Middle frontal gyrus (tissue), 1 donor: Measurements from ENCODE around the gene TMEM117.
A peak's percentile ranks its signal among the peaks of the same experiment; 100 is the strongest.

ENCODE experiments used
- DNase-seq: peaks from one replicate; pipeline ENCODE4 v3.0.0-alpha.2; 2015; ENCODE audit warnings: low spot score; ENCODE audit errors: extremely low spot score

The TMEM117 gene

DNA sequence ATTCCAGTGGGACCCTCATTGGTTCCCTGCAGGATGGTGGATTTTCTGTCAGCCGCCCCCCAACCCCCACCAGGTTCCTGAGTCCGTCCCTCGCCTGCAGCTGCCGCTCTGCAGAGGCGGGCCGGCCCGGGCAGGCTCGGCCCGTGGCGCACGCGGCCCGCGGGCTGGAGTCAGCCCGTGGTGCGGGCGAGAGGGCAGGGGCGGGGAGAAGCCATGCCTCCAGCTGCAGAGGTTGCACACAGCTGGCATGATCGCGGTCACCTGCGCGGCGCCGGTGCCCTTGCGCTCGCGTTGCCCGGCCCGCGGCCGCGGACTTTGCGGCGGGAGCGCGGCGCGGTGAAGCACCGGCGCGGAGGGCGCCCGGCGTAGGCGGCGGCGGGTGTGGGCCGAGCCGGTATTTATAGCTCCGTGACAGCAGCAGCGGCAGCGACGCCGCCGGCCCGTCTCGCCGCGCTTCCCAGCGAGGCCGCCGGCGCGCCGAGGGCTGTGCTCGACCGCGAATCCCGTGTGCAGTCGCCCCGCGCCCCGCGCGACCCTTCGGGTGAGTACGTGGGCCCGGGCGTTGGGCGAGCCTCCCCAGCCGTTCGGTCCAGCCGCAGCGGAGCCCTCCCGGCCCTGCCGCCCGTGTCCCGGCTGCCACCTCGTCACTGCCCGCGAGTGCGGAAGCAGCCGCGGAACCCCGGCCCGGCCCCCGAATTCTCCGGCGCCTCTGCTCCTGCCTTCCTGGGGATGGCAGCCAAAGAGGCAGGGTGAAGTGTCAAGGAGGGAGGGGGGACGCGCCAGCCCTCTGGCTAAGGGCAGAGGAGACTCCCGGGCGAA, at the start of gene TMEM117:
Gene TMEM117, plus strand, starts transcription at position 426 of the 819 bp plus-strand sequence.
- no peak for DNase-seq

DNA sequence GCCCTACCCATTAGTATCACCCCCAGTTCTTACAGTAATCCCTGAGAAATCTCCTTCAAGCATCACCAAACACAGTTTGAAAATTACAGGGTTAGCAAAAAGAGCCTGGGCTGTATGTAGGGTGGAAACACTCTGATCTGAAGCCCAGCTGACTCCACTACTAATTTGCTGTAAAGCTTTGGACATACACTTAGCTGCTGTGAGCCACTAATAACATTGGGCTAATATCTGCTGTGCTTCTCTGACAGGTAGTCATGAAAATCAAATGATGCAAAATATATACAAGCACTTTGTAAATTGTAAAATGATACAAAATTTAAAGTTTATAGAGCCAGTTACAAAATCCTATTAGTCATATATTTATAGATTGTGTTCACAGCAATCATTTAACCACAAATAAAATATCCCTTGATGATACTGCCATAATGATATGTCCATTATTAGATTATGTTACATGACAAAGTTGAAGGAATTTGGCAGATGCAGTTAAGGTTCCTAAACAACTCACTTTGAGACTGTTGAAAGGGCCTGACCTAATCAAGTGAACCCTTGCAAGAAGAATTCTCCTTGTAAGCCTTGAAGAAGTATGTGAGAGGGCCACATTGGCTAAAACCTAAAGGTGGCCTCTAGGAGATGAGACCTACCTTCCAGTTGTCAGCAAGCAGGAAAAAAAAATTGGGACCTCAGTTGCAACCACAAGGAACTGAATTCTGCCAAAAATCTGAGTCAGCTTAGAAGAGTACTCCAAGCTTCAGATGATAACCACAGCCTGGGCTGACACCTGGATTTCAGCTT, 48.8 kb upstream of the TMEM117 start:
- no peak for DNase-seq

DNA sequence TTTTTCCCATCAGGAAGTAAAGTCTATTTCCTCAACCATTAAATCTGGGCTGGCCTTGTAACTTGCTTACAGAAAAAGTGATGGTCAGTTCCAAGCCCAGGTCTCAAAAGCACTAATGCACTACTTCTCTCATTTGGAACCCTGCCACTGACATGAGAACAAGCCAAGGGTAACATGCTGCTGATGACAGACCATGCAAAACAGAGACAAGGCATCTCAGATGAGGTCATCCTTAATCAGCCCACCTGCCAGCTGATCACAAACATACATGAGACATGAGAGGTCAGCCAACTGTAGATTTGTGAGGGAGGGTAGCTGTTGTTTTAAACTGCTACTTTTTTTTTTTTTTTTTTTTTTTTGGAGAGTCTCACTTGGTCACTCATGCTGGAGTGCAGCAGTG, 45.9 kb upstream of the TMEM117 start:
- no peak for DNase-seq

DNA sequence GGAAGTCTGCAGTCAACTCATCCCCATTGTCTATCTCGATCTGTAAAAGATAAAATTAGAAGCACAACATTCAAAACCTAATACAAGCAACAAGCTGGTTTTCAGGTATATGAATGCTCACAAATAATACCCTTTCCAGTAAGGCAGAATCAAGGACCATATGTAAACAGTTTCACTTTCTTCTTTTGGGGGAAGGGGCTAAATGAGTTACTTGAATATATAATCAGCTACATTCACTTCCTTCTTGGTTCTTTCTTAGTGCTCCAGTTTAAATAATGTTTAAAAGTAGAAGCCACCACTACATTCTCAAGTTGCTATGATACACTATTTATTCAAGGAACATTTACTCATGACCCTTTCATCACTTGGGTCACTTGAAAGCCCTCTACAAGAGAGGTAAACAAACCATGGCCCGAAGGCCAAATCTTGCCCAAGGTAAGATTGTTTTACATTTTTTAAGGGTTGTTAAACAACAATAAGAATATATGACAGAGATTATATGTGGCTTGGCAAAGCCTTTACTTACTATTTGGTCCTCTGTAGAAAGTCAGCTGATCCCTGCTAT, 40.1 kb upstream of the TMEM117 start:
- DNase-seq: no peak

DNA sequence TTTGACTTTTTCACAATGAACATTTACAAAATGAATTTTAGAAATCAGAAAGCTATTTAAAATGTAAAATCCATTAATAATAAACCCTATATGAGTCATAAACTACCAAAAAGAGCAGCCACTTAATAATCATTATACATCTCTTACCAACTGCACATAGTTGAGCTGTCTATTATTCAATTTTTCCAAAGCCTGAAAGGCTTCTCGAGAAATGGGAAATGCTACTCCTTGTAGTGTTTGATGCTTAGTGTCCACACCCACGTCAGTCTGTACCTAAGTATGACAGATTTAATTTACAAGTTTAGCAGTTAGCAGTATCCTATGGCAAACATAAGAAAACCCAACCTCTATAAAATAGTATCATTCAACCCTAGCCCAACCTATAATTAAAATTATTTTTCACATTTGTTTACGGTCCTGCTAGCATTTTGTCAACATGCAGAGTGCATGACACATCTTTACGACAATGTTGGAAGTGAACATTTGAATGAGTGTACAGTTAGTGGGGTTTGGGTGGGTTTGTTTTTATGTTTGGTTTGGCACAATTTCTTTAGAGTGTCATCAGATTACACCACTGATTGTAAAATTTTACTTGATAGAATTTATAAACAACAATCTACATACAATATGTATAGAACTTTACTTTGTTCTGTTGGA, 38.2 kb upstream of the TMEM117 start:
- no peak for DNase-seq

DNA sequence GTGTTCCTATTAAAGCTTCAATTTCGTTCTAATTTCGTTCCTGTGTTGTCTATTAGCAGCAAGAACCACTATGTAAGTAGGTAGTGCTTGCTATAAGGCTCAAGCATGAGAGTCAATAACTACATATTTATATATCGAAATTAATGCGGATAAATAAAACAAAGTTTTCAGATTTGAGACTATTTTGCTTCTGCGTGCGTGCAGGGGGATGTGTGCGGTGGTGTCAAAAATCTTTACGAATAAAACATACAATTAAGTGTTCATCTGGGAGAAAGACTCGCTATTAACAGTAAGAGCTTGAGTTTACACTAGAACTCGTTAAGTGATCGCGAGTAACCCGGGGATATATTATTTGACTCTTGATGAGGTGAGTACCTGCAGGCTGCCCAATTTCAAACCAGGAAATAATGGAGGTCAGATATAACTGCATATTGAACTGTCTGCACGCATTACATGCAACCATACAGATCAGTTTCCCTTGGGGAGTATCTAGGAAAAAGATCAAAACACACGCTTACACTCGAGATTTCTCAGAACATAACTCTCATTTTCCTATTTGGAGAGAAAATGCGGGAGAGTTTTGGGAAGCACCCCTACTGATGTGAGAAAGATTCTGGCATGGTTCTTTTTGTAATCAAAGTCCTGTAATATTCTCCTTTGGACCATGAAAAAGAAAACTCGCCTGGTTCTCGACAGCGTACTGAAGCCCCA, 30.6 kb upstream of the TMEM117 start:
- DNase-seq: no peak

DNA sequence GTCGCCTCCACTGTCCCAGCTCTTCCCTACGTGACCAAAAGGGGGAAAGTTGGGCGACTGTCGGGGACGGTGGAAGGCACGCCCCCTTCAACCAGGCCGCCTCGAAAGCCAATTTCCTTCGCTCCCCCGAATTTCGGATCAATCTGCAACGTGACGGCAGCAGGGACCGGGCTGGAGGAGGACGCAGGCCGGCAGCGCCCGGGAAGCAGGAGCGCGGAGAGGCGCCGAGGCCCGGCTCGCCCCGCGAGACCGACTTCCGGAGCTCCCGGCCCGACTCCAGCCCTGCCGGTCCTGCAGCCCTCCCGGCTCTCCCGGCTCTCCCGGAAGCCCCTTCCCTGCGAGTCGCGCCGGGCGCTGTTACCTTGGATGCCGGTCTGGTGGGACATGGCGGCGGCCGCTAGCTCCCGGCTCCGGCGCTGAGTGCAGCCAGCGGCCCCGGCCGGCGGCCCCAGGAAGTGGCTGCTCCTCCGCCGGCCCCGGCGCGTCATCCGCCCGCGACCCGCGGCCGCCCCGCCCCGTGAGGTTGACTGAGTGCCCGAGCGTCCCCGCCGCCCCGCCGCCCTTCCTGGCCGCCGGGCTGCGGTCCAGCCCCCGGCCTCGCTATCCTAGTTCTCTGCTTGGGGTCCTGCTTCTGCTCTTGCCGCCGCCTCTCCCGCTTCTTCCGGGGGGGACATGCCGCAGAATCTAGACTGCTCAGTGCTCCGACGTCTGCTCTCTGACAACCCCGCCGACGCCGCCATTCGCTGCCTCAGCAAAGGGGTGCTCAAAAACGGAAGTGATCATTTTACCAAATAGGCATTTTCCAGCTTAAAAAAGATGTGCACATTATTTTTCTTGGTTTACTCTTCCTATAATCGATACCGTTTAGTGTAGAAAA, 29.8 kb upstream of the TMEM117 start, which contains the start of gene TWF1:
Gene TWF1, minus strand, starts transcription at position 458 of the 877 bp plus-strand sequence. Its CDS starts 72 bp downstream, at position 386.
- DNase-seq: peak; percentile 68

DNA sequence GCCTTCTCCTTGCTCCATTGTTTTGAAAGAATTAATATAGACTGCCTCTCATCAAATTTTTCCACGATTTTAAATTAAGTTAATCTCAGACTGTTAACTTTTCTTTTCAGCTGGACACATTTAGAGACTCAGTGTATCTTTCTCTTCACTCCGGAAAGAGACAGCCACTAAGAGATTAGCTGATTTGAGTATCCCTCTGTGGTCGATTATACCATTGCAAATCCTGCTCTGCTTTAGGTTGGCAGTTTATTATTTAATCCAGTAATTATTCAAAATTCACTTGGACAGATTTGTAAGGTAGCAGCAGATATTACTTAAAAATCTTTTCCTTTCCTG, 29.2 kb upstream of the TMEM117 start:
- no peak for DNase-seq

DNA sequence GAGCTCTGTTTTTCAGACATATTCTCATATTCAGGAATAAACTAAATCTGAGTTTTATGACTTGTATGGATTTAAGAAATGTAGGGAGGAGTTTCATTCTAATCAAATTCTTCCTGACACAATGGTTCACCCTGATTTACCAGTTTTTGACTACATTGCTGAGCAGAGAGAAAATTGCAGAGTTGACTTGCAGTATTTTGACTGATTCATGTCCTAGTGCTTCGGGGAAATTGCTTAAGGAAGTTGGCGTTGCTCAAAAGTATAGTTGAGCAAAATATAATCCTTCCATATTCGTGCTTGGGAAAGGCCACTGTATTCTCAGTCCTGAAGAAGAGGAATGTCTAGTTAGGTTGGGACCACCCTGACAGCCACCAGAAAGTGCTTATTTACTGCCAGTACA, 28.5 kb upstream of the TMEM117 start:
- no peak for DNase-seq

DNA sequence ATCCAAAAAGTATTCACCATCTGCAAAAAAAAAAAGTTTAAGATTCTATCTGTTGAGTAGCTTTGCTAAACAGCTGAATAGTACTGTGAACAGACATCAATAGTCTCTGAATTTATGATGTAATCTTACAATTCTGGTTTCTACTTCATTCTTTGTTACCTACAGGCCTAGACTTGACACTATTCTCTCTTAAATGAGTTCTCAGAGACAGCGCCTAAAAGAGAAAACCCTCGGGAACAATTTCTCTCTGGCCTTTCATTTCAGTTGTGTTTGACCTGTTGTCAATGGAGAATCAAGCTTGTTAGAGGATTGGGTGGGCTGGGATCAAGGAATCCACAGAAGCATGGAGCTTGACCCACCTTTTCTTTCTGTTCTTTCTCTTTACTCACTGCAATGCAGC, 23.8 kb upstream of the TMEM117 start:
- DNase-seq: no peak

DNA sequence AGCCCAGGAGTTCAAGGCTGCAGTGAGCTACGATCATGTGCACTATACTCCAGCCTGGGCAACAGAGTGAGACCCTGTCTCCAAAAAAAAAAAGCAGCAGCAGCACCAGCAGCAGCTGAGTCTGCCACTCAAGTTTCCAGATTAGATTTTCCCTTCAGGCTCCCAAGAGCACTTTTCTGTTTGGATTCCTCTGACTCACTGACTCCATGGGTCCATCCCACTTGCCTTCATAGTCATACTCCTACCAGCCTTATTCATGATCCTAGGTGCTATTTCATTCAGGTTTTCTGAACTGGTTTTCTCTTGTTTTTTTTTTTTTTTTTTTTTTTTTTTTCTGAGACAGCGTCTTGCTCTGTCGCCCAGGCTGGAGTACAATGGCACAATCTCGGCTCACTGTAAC, 23.0 kb upstream of the TMEM117 start:
- no peak for DNase-seq

DNA sequence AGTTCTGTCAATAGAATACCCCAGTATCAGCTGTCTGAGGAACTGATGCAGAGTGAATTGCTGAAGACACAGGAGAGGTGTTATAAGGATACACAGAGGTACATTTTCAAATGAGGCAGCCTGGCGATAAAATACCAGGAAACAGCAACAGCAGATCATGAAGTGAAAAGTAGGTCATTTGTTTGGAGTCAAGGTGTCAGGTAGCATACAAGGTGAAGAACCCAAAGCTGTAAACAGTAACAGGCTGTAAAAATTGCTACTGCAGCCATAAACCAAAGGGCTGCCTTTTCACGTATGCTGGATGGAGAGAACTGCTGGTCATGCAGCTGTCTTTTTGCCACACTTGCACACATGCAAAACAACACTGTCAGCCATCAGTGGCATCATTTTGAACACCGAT, 20.5 kb upstream of the TMEM117 start:
- no peak for DNase-seq

DNA sequence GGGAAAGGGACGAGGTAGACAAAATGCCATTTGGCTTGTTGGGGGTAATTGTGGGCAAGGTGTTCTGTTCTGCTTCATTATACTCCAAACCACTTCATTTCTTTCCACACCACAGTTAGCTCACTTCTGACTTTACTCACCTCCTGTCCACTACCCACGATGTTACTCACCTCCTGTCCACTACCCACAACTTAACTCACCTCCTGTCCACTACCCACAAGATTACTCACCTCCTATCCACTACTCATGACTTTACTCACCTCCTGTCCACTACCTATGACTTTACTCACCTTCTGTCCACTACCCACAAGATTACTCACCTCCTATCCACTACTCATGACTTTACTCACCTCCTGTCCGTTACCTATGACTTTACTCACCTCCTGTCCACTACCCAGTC, 19.7 kb upstream of the TMEM117 start:
- no peak for DNase-seq

DNA sequence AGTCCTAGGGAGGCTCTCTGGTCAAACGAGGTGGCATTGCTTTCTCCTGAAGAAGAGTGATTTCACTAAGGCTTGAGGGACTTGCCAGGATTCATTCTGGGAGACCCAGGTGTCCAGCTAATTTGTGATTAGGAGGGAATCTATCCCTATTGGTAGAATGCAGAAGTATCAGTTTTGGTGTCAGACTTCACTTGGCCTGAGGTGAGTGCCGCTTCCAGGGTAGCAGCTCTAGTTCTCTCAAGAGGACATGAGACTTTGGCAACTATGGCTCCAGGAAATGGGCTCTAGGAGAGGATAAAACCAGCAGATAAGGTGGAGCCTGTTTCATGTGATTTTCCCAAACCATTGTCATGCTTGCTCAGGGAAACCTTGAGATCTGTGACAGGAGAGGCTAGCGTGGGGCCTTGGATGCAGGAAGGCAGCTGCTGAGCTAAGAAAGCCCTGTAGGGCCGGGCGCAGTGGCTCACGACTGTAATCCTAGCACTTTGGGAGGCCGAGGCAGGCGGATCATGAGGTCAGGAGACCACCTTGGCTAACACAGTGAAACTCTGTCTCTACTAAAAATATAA, 11.6 kb upstream of the TMEM117 start:
- DNase-seq: no peak

DNA sequence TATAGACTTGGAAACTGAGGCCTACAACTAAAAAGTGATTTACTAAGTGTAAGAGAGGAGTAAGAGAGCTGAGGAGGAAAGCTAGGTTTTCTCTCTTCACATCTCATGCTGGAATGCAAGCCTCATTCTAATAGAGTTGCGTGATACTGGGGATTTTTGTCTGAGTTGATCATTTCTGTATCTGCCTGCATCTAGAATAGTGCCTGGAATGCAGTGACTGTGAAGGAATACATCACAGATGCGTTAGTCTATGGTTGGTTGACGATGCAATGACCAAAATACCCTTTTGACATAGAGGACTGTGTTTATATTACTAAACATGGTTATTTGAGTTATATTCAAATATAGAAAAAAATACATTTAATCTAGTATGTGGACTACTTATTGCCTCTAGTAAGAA, 9.2 kb upstream of the TMEM117 start:
- no peak for DNase-seq

DNA sequence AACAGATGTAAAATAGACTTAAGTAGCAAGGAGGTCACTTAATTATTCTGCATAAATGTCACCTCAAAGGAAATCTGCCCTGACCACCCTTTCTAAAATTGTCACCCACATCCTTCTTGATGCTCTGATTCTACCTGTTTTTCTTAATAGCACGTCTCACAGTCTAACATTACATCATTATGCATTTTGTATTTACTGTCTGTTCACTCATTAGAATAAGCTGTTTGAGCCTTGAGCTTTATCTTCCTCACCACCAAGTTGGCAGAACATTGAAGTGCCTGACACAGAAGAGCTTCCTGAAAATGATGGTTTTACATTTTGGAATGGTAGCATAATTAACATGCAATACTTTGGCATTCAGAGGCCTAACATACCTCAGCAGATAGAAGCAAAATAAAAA, 8.8 kb upstream of the TMEM117 start:
- no peak for DNase-seq

DNA sequence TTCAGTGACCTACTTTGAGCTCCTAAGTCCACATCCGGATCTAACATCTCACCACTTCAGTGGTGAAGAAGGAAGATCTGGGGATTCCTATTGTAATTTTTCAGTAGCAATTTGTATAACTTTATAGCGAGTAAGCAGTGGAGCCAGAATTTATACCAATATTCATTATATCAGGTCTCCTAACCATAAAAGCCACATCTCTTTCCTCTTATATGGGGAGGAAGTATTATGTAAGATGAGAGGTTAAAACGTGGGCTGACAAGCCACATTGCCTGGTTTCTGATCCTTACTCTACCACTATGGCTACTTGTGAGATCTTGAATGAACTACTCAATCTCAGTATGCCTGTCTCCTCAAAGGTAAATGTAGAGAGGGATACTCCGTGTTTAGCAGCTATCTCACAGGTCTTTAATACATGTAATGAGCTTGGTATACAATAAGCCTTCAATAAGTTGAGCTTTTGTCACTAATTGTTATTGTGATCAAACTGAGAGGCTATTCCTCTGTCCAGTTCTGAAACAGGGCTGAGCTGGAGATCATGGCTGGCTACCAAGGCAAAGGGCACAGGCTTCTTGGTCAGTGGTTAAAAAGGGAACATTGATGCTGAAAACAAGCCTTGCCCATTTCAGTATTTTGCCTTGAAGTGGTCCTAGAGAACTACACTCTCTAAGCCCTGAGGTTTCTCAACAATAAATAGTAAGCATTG, 3.3 kb upstream of the TMEM117 start:
- no peak for DNase-seq

DNA sequence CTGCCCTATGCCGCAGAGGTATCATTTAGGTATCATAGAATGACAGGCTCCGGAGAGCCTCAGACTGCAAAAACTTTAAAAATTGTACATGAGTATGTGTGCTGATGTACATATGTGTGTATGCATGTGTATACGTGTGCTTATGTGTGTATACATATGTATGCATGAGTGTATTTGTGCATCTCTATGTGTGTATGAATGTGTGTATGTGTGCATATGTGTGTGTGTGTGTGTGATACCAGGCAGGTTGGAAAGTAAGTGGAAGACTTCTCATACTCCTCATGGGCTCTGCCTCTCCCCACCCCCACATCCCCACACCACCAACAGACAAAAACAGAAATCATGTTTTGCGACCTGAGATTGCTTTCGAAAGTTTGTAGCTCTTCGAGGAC, 621 bp upstream of the TMEM117 start:
- DNase-seq: no peak

DNA sequence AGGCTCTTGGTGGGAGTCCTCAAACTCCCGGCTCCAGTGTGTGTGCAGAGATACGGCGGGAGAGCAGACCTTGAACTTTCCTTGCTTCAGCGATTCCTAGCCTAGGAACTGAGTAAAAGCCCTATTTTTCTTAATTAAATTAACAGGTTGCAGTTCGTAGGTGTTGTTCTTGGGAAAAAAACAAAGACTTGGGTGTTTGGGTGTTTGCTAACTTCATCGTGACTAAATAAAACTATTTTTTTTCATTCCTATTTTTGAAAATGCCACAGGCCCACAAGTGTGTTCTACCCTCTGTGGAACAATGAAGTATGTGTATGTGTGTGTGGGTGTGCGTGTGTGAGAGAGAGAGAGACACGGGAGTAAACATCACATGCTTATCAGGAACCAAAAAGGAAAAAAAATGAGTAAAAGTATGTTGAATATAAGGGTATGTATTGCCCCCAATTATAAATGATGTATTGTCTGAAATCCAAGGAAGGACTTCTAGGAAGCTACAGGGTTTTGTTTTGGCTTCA, 651 bp downstream of the TMEM117 start:
- DNase-seq: no peak
